ENCODE measurements around the gene PRR12.
"Not testable (repeated sequence)": the region's sequence is repeated elsewhere in the genome, so short reads cannot be mapped to it uniquely, and the experiment has no call there.

DNA sequence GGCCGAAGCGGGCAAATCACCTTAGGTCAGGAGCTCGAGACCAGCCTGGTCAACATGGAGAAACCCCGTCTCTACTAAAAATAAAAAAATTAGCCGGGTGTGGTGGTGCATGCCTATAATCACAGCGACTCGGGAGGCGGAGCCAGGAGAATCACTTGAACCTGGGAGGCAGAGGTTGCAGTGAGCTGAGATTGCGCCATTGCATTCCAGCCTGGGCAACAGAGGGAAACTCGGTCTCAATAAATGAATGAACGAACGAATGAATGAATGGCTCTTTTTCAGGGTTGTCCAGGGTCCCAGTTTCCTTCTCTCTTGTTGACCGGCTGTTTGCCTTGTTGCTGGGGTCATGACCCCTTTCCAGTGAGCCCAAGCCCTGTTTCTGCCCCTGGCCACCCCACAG is 26.9 kb downstream of the PRR12 start:
- not testable (repeated sequence) for TF ChIP-seq EZH2 (IDR thresholded peaks at IDR 0.05; ENCODE audit: borderline replicate concordance, low read length)
- TF ChIP-seq, protein P1, sequence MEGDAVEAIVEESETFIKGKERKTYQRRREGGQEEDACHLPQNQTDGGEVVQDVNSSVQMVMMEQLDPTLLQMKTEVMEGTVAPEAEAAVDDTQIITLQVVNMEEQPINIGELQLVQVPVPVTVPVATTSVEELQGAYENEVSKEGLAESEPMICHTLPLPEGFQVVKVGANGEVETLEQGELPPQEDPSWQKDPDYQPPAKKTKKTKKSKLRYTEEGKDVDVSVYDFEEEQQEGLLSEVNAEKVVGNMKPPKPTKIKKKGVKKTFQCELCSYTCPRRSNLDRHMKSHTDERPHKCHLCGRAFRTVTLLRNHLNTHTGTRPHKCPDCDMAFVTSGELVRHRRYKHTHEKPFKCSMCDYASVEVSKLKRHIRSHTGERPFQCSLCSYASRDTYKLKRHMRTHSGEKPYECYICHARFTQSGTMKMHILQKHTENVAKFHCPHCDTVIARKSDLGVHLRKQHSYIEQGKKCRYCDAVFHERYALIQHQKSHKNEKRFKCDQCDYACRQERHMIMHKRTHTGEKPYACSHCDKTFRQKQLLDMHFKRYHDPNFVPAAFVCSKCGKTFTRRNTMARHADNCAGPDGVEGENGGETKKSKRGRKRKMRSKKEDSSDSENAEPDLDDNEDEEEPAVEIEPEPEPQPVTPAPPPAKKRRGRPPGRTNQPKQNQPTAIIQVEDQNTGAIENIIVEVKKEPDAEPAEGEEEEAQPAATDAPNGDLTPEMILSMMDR (conservative IDR thresholded peaks at IDR 0.05 in 1 of 2, IDR thresholded peaks at IDR 0.05 in 1 of 2; ENCODE audit: extremely low read depth in 1 of 2, insufficient read depth in 1 of 2, low read depth in 1 of 2, low read length in 2 of 2) = not testable (repeated sequence)
